ACHN (cell line): ENCODE results near the gene ADCY2.

Experiments
- DNase-seq: peaks from one replicate; pipeline ENCODE4 v3.0.0-alpha.2; 2015
- in situ Hi-C: cut with HindIII; loops from 2 replicates; pipeline ENCODE4 v1.10.0; 2017; ENCODE audit warnings: low sequenced_read_pairs, low pct_ligation_motif_present, low pct_unique_long_range_greater_than_20kb

The ADCY2 gene

DNA sequence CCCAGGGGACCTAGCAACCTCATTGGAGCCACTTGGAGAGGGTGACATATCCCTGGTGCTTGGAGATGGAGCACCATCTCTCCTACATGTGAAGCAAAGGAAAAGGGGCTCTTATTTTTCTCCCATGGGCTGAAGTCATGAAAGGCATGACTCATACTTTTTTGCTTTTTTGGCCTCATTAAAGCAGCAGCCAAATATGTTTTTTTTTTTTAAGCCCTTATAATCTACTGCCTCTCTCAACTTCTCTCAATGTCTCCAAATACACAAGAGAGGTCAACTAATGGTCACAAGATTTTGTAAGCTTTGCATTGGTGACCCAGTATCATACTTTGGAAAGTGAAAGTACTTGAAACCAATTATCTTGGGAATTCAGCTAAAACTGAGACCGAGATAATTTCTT lies 456.6 kb downstream of the ADCY2 start:
- no peak for DNase-seq
- in situ Hi-C loops: no loop called here

DNA sequence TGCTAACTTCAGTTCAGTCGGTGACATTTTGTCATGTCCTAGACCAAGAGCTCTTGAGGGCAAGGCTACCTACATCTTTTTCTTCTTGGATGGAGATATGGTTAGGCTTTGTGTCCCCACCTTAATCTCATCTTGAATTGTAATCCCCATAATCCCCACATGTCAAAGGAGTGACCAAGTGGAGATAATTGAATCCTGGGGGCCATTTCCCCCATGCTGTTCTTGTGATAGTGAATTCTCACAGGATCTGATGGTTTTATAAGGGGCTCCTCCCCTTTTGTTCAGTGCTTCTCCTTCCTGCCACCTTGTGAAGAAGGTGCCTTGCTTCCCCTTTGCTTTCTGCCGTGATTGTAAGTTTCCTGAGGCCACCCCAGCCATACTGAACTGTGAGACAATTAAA lies 457.1 kb downstream of the ADCY2 start:
- in situ Hi-C loops: no loop called here
- DNase-seq: no peak

DNA sequence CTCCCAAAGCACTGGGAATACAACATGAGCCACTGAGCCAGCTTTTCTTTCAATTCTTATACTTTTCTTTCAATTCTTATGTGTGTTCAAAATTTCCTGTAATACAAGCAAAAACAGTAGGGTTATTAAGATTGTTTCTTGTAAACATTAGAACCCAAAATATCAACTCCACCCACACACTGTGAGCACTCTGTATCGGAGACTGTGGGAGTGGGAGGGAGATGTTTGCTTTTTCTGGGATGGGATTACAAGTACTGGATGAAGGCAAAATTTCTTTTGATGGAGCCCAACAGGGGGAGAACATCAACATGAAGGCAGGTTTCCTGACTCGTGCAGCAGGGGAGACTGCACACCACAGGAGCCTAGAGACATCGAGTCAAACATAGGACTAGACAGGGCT lies 459.7 kb downstream of the ADCY2 start:
- in situ Hi-C loops: no loop called here
- no peak for DNase-seq

DNA sequence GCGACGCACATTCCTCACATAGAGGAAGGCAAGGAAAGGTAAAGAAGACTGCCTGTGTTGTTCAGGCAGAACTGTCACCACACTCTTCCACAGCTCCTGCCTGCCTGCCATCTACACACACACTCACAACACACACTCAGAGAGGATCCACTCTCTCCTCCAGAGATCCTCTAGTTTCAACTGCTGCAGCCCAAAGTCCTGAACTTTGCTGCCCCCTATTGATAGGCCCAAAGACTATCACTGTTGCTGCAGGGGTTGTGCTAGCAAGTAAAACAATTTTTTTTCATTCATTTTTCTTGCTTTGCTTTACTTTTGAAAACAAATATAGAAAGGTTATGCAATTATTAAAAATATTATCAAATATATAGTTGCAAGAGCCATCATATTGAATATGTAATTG lies 460.9 kb downstream of the ADCY2 start:
- peak; percentile 55 for DNase-seq
- in situ Hi-C loops: no loop called here

DNA sequence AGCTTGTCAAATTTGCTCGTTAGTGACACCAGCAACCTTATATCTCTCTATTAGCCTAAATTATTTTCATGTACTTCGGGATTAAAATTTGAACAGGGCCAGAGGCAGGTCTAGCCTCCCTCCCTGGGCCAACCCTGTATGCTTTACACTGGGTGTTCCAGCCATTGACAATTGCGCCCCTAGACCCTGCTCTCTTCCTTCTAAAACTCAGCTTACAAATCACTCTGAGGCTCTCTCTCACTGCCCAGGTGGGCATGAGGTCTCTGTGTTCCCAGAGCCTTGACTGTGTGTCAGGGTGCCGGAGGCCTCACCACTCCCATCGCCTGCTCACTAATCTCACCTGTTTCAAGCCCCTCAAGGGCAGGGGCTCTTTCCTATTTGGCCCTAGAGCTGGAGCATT lies 461.4 kb downstream of the ADCY2 start:
- no peak for DNase-seq
- in situ Hi-C loops: no loop called here

DNA sequence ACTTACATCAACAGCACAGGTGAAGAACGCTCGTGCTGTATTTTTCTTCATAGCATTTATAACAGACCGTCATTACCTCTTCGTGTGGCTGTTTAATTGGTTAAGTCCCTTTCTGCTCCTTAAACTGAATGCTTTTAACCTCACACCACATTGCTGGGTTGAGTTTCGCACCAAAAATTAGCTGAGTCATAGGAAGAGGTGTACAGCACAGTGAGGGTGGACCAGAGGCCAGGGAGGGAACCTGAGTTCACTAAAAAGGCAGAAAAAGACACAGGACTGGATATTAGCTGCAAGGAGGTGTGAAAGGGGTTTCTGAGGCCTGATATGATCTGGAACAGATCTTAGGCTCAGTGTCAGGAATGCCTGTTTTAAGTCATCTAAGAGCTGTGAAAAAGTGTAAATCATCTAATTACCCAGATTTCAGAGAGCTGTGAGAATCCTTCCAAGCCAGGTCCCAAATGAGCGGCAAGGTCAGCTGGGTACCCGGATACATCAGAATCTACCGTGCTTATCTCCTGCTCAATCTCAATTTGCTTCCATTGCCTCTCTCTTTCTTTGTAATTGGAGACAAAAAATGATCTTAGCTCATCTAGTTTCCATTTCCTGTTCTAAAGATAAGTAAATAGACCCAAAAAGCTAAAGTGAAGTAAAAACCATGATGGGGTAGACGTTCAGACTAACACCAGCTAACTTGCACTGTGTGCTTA lies 462.1 kb downstream of the ADCY2 start:
- in situ Hi-C loops: no loop called here
- DNase-seq: no peak

DNA sequence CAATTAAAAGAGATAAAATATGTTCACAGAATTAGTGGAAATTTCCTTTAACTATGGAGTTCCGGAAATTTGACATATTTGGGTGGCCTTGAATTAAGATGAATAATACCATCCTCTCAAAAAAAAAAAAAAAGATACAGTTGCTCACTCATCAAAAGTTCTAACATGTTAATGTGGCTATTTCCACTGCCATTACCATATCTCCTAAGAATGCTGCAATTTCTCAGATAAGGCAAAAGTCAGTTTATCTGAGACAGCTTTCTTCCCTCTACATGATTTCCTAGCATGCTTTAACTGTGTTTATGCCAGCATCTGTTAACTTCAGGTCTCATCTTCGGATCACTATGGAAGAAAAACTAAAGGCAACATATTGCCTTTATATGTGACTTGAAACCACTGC lies 470.3 kb downstream of the ADCY2 start:
- in situ Hi-C loops: no loop called here
- no peak for DNase-seq

DNA sequence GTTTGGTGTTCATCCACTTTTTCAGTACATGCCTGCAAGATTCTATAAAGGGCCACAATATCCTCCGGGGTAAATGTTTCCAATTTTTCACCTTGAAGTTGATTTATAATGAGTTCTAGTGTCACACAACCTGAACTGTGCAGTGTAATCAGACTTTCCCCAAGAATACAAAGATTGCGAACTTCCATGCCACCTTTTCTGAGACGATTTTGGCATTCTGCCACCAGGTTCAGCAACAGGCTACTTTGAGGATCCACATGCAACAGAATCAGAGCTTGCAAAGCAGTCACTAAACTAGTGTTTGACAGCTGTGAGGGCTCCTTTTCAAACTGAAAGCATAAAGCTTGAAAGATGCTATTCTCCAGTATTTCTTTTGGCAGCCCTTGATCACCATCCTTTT lies 471.3 kb downstream of the ADCY2 start:
- no peak for DNase-seq
- in situ Hi-C loops: no loop called here

DNA sequence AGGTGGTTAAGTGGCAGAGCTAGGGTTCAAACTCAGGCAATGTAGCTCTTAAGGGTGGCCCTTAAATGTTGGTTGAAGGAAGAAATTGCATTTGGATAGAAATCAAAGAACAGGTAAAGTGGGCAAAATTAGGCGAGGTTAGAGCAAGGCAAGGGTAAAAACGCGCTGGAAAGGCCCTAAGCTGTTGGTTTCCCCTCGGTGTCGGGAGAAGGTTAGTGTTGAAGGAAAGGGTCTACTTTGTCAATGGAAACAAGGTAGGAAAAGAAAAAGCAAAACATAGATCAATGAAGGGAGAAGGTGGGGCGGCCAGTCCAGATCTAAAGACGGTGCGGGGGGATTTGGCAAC lies 472.5 kb downstream of the ADCY2 start:
- in situ Hi-C loops: no loop called here
- no peak for DNase-seq

DNA sequence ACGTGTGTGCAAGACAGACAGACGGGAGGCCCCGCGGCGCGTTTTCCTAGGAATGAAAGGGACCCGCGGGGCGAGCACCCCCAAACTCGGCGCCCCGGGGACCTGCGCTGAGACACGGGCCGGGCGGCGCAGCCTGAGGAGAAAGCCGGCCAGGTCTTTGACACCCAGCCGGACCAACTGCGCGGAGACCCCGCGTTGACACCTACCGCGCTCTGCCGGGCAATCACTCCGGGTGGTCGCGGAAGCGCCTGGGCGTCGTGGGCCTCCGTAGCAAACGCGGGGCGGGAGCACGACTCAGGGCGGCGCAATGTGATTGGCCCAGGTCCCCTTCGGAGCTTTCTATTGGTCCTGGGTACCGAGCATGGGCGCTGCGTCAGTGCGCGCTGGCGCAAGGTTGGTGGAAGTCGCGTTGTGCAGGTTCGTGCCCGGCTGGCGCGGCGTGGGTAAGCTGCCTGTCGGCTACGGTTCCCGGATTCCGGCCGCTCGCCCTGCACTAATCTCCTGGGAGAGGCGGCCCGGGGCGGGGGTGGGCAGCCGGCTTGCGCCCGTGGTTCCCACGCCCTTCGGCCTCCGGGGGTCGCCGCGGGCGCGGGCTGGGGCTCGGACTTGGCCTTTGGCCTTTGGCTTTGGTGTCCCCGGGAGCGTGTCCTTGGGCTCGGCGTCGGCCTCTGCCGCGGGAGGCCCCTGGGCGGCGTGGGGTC lies 473.0 kb downstream of the ADCY2 start, which contains the start of the genes FASTKD3 and MTRR:
Gene FASTKD3 (minus strand): TSS at position 259 of the 701 bp plus-strand sequence. CDS start 948 bp downstream, outside the sequence.
Gene MTRR (plus strand): TSS at position 376 of the 701 bp plus-strand sequence. CDS start 1,647 bp downstream, outside the sequence.
- in situ Hi-C loops: no loop called here
- DNase-seq: peak; percentile 92

DNA sequence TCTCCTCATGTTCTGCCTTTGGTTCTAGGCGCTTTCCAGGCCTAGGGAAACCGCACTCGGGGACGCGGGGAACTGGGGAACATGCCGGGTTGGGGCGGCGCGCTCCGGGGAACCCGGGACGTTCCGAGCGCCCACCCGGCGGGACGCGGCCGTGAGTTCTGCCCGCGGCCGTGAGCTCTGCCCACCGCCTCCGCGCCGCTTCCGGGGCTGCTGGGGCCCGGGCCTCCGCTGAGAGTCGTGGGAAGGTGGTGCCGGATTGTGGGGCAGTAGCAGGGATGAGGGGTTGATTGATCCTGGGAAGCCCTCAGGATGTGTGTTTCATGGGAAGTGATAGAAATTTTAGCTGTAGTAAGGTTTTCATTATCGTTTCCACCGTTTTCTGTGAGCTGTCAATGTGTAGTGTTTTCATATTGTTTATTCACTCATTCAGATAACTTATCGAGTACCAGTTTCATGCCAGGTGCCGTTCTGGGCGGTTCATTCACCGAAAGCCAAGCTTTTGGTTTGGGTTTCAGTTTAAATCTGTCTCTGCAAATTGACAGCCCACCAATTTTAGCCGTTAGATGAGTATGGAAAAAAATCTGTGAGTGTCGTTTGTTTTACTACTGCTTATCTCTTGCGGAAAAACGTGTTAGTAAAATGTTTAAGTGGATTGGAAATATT lies 473.7 kb downstream of the ADCY2 start:
- peak; percentile 21 for DNase-seq
- in situ Hi-C loops: no loop called here

DNA sequence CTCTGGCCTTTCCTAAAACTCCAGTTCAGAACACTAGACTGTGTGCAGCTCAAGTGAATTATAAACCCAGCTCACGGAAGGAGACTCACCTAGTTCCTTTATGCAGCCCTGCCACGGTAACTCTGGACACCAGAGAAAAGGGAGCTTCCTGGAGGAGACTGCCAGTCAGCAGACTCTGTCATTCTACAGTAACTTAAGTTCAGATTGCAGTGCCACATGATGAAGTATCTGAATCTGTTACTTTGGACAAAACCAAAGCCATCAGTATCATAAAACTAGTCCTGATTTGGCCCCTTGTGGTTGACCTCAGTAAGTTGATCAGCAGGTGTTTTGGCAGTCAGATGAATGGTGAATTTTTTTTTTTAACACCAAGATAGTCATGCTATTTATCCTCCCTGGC lies 475.7 kb downstream of the ADCY2 start:
- in situ Hi-C loops: no loop called here

DNA sequence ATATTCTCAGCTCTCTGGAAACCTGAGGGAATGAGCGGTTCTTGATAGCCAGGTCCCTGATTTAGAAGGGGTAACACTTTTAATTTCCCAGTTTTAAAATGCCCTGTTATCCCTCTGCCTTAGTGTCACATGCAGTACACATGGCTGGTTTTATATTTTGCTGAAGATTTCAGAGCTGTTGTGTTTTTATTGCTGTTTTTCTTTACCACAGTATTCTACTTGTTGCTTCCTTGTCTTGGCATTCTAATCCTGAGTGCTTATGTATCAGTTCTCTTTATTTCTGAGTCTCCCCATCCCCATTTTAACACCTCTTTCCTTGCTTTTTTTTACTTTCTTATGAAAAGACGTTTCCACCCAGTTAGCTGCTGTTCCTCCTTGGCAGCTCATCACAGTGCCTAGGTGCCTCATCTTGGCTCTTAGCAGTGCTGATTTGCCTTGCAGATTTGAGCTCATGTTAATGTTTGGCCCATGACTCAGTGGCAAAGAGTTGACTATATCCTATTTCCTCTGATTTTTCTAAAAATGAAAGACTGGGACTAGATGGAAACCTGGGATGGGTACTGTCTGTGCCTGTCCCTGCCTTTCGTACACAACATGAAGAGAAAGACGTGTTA lies 476.7 kb downstream of the ADCY2 start:
- in situ Hi-C loops: no loop called here
- DNase-seq: peak; percentile 65

More for the DNA sequence above, 475.7 kb downstream of the ADCY2 start:
- DNase-seq: peak; percentile 38

DNA sequence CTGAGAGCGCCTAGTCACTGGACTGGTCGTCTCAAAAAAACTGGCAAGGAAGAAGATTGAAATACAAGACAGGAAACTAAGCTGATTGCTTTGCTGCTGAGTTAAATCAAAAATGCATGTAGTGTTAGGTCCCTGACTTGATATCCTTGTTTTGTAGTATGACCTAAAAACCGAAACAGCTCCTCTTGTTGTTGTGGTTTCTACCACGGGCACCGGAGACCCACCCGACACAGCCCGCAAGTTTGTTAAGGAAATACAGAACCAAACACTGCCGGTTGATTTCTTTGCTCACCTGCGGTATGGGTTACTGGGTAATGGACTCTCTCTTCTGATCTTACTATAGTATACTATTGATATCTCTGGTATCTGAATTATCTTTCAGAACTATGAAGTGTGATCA lies 477.3 kb downstream of the ADCY2 start:
- in situ Hi-C loops: no loop called here

DNA sequence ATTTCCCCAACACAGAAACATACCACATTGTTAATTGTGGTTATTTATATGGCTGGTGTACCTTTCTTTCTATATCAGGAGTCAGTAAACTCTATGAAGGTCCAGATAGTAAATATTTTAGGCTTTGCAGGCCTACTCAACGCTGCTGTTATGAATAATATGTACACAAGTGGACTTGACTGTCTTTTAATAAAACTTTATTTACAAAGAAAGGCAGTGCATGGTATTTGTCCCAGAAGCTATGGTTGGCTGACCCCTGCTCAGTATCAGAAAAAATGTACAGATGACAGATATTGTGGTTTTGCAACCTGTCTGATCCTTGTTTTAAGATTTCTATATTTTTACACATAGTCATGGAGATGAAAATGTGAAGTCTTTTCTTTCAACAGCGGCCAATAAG lies 478.7 kb downstream of the ADCY2 start:
- DNase-seq: no peak
- in situ Hi-C loops: no loop called here

More for the DNA sequence above, 477.3 kb downstream of the ADCY2 start:
- no peak for DNase-seq

DNA sequence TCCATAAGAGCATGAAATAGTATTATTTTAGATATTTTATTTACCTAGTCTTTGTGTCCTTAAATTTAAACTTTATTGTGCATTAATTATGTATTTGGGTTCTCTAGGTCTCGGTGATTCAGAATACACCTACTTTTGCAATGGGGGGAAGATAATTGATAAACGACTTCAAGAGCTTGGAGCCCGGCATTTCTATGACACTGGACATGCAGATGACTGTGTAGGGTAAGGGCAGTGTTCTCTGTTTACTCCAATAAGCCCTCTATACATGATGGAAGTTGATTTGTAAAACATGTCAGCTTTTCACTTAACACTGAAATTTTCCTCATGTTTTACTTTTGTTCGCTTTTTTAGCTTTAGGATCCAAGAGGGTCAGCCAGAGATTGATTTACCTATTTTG lies 479.2 kb downstream of the ADCY2 start:
- no peak for DNase-seq
- in situ Hi-C loops: no loop called here

DNA sequence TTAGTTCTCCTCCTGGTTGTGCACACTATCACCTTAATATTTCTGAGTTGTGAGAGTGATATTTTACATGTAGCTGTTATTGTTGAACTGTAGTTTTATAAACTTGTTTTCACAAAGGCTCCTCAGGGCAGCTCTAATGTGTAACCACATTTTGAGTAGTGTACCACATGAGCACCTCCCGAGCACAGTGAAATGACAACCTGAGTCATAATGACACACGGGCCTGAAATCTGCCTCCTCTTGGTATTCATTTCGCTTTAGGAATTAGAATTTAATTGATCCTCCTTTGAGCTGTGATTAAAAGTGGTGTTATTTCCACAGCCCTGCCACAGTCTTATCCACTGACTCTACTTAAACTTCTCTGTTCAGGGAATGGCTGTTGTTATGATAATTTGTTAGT lies 480.9 kb downstream of the ADCY2 start:
- DNase-seq: peak; percentile 70
- in situ Hi-C loops: no loop called here

DNA sequence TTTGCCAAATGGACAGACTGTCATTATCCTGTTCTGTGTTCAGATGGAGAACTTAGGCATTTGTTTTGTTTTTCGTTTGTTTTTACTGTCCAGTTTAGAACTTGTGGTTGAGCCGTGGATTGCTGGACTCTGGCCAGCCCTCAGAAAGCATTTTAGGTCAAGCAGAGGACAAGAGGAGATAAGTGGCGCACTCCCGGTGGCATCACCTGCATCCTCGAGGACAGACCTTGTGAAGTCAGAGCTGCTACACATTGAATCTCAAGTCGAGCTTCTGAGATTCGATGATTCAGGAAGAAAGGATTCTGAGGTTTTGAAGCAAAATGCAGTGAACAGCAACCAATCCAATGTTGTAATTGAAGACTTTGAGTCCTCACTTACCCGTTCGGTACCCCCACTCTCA lies 481.9 kb downstream of the ADCY2 start:
- in situ Hi-C loops: no loop called here
- DNase-seq: peak; percentile 53

DNA sequence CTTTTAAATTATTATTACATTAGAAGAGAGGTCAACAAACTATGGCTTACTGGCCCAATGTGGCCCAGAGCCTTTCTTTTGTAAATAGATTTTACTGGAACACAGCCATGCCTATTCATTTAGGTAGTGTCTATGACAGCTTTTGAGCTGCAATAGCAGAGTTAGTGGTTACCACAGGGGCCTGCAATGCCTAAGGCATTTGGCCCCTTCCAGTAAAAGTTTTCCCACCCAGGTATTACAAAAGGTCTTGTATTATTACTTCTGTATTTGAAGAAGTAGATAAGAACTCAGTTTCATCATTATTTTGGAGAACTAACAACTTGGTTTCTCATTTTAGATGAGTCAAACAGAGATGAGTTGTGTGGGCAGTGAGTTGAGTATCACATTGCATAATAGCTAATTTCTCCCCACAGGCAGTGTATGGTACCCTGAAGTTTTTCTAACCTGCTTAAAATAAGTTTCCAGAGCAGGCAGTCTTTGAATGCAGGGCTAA lies 482.5 kb downstream of the ADCY2 start:
- DNase-seq: peak; percentile 19
- in situ Hi-C loops: no loop called here
